Measurements from ENCODE around the gene TMEM267. TPM values are rescaled to one million over a fixed set of nuclear protein-coding genes. Genes with fewer than 3 reads are reported as not detected.

Gene TMEM267
- total and polyA plus RNA-seq, 10 of the 15 experiments (the other 5 are each of a cell fraction or from before 2014, with no cell fraction given), result 7.7 to 37.3 (median 13.3) TPM

GRCh38 chr5:43396762-43397304 is 86.8 kb downstream of the TMEM267 start:
- H3K4me1 ChIP-seq (ENCODE audit: control insufficient read depth, insufficient read depth, low read length), result no peaks in the 10 kb centered on the region
- intact Hi-C loops (cut with micrococcal nuclease; ENCODE audit: unreplicated experiment), result loop anchor here (2.0 to 10.0 kb wide), 2 partner anchors 86 to 208 kb away; partner anchors contain the start of genes NNT and TMEM267
- ATAC-seq, result peak; percentile 94
- H4K20me1 ChIP-seq (ENCODE audit: control insufficient read depth, insufficient read depth), result no peaks in the 10 kb centered on the region
- no peaks in the 10 kb centered on the region for H3K27me3 ChIP-seq (replicated peaks in 1 of 2; ENCODE audit: control insufficient read depth in 2 of 2, insufficient read depth in 2 of 2, low read length in 1 of 2)
- H3K9ac ChIP-seq (ENCODE audit: control insufficient read depth, insufficient read depth, low read length), result peak overlapping the region; percentile 70
- CTCF ChIA-PET, result interaction anchor here (0.7 to 3.5 kb wide), 3 partner anchors 87 to 290 kb away, joined by 3 to 12 read pairs (median 3); partner anchors contain the start of gene TMEM267
- H3K4me3 ChIP-seq, result peak overlapping the region; percentile 64
- H3K27ac ChIP-seq (ENCODE audit: control insufficient read depth, insufficient read depth), result peak overlapping the region; percentile 52
- SMC1A ChIA-PET (ENCODE audit: uncharacterized antibody, unreplicated experiment), result interaction anchor here (1.0 to 3.4 kb wide), 4 partner anchors 10 to 93 kb away, joined by 3 to 11 read pairs (median 3); partner anchors contain the start of gene TMEM267
- WGBS (ENCODE audit: insufficient coverage, insufficient replicate concordance, low lambda C conversion rate, missing lambda C conversion rate), result 26% methylated on average over 53 of the region's 53 CpGs
- no peaks in the 10 kb centered on the region for H3K79me2 ChIP-seq (ENCODE audit: control insufficient read depth, insufficient read depth, low read length)
- BruUV-seq (replicated peaks), result no TSS peak
- in situ Hi-C loops (cut with MboI), result no loop called here
- RAD21 ChIA-PET (ENCODE audit: unreplicated experiment), result interaction anchor here (1.4 to 1.8 kb wide), 2 partner anchors 87 to 291 kb away, joined by 3 to 5 read pairs; partner anchors contain the start of gene TMEM267
- H3K4me2 ChIP-seq (ENCODE audit: control insufficient read depth, insufficient read depth), result peak overlapping the region; percentile 90
- peak overlapping the region; percentile 94 for H2AFZ ChIP-seq (ENCODE audit: control insufficient read depth, low read depth, low read length)
- DNase-seq (ENCODE audit: low read depth, low spot score), result peak; percentile 17
- POLR2A ChIA-PET, result no interaction called here
- H3K9me3 ChIP-seq (replicated peaks; ENCODE audit: control insufficient read depth, insufficient read depth, low read length), result no peaks in the 10 kb centered on the region
- FAIRE-seq, result peak; percentile 84
- no peaks in the 10 kb centered on the region for H3K36me3 ChIP-seq (ENCODE audit: control insufficient read depth in 2 of 2, insufficient read depth in 2 of 2, low read length in 1 of 2)
- TF ChIP-seq NFXL1 (IDR thresholded peaks at IDR 0.05; ENCODE audit: borderline replicate concordance), result no peak
- TF ChIP-seq HDAC6 (IDR thresholded peaks at IDR 0.05; ENCODE audit: unreplicated experiment), result peak; percentile 97
- TF ChIP-seq POLR2AphosphoS5 (IDR thresholded peaks at IDR 0.05; ENCODE audit: low read length), result peak; percentile 35; the same call in 1 of the 2 replicates
- peak; percentile 68 for TF ChIP-seq POLR2A (IDR thresholded peaks at IDR 0.05; ENCODE audit: low read depth, low read length)
- 0 out of 2 replicates have a peak, but pooled peaks have one; percentile 17 for TF ChIP-seq PKNOX1 (IDR thresholded peaks at IDR 0.05)
- TF ChIP-seq EGR1 (IDR thresholded peaks at IDR 0.05; ENCODE audit: borderline replicate concordance in 1 of 2, low read depth in 2 of 2, low read length in 2 of 2), result peak in 1 of 2 experiments; percentile 2; a peak in 1 of 3 replicates
- no peak for TF ChIP-seq RELA (IDR thresholded peaks at IDR 0.05; ENCODE audit: borderline replicate concordance, partially characterized antibody)
- TF ChIP-seq TARDBP (IDR thresholded peaks at IDR 0.05; ENCODE audit: borderline replicate concordance), result no peak
- TF ChIP-seq E4F1 (IDR thresholded peaks at IDR 0.05; ENCODE audit: borderline replicate concordance, partially characterized antibody), result peak; percentile 73
- peak; percentile 71 to 84; a peak in 3 of 4 replicates for TF ChIP-seq BHLHE40 (IDR thresholded peaks at IDR 0.05; ENCODE audit: borderline replicate concordance in 1 of 2, low read depth in 2 of 2, low read length in 1 of 2)
- TF ChIP-seq RB1 (IDR thresholded peaks at IDR 0.05; ENCODE audit: borderline replicate concordance), result 0 out of 2 replicates have a peak, but pooled peaks have one; percentile 51
- peak; percentile 31; the same call in 1 of the 2 replicates for TF ChIP-seq YY1 (IDR thresholded peaks at IDR 0.05; ENCODE audit: low read depth, low read length)
- TF ChIP-seq PML (IDR thresholded peaks at IDR 0.05; ENCODE audit: low read length), result 0 out of 2 replicates have a peak, but pooled peaks have one; percentile 44
- TF ChIP-seq RCOR1 (conservative IDR thresholded peaks at IDR 0.05; ENCODE audit: low read depth, low read length), result no peak
- TF ChIP-seq CREB1 (IDR thresholded peaks at IDR 0.05; ENCODE audit: low read depth), result 0 out of 2 replicates have a peak, but pooled peaks have one; percentile 9
- TF ChIP-seq CREM (IDR thresholded peaks at IDR 0.05; ENCODE audit: low read depth), result peak; percentile 43; the same call in 1 of the 2 replicates
- no peak for TF ChIP-seq SMARCA5 (IDR thresholded peaks at IDR 0.05)
- TF ChIP-seq, protein P1, sequence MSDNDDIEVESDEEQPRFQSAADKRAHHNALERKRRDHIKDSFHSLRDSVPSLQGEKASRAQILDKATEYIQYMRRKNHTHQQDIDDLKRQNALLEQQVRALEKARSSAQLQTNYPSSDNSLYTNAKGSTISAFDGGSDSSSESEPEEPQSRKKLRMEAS (IDR thresholded peaks at IDR 0.05; ENCODE audit: low read depth, low read length), result 0 out of 2 replicates have a peak, but pooled peaks have one; percentile 26
- 0 out of 2 replicates have a peak, but pooled peaks have one; percentile 28 for TF ChIP-seq PAX5 (IDR thresholded peaks at IDR 0.05; ENCODE audit: borderline replicate concordance, low read depth, low read length)
- 0 out of 2 replicates have a peak, but pooled peaks have one; percentile 52 for TF ChIP-seq CBX5 (IDR thresholded peaks at IDR 0.05; ENCODE audit: low read depth)
- TF ChIP-seq CHD4 (IDR thresholded peaks at IDR 0.05), result no peak

All from GM12878 (cell line).